ENCODE results near the gene BLACAT1. TPM values are rescaled to one million over a fixed set of nuclear protein-coding genes. Genes with fewer than 3 reads are reported as not detected.

Gene BLACAT1
- total RNA-seq, 1 donor from 2014 or later: 0.84 TPM

GRCh38 chr1:205447457-205448341, 8.1 kb downstream of the BLACAT1 start:
- Histone ChIP-seq H3K4me3 (no peak overlapping the region), H3K9me3 (no peaks in the 10 kb centered on the region), H3K4me1 (peaks cover 6% of the 10 kb centered on the region), H3K36me3 (no peaks in the 10 kb centered on the region), H3K27me3 (peaks cover 24% of the 10 kb centered on the region), H3K27ac (no peak overlapping the region)
- DNase-seq (no peak), ATAC-seq (no peak)
- intact Hi-C loops (cut with DNase I): no loop called here
- TF ChIP-seq CTCF (IDR thresholded peaks at IDR 0.05): no peak

- ATAC-seq (no peak), DNase-seq (no peak)
- intact Hi-C loops (cut with DNase I): no loop called here
- Histone ChIP-seq H3K27ac (no peak overlapping the region), H3K36me3 (no peaks in the 10 kb centered on the region), H3K9me3 (no peaks in the 10 kb centered on the region), H3K27me3 (peaks cover 16% of the 10 kb centered on the region), H3K4me3 (no peak overlapping the region), H3K4me1 (peaks cover 9% of the 10 kb centered on the region)
- no peak for TF ChIP-seq CTCF (IDR thresholded peaks at IDR 0.05)
These were observed 9.0 kb downstream of the BLACAT1 start for GRCh38 chr1:205446828-205447227.

GRCh38 chr1:205445646-205445935, 10.3 kb downstream of the BLACAT1 start:
- ATAC-seq: no peak
- intact Hi-C loops (cut with DNase I): no loop called here
- no peaks in the 10 kb centered on the region for H3K36me3 ChIP-seq
- no peak overlapping the region for H3K27ac ChIP-seq
- no peak for TF ChIP-seq CTCF (IDR thresholded peaks at IDR 0.05)
- no peak overlapping the region for H3K4me3 ChIP-seq
- no peak for DNase-seq
- H3K4me1 ChIP-seq: peaks cover 21% of the 10 kb centered on the region
- H3K27me3 ChIP-seq: peaks cover 7% of the 10 kb centered on the region
- H3K9me3 ChIP-seq: no peaks in the 10 kb centered on the region

GRCh38 chr1:205444931-205445645, 10.8 kb downstream of the BLACAT1 start:
- no peak overlapping the region for H3K4me3 ChIP-seq
- H3K27me3 ChIP-seq: peaks cover 2% of the 10 kb centered on the region
- TF ChIP-seq CTCF (IDR thresholded peaks at IDR 0.05): no peak
- ATAC-seq: no peak
- no peaks in the 10 kb centered on the region for H3K36me3 ChIP-seq
- intact Hi-C loops (cut with DNase I): no loop called here
- no peak overlapping the region for H3K27ac ChIP-seq
- DNase-seq: no peak
- H3K4me1 ChIP-seq: peaks cover 26% of the 10 kb centered on the region
- H3K9me3 ChIP-seq: no peaks in the 10 kb centered on the region

GRCh38 chr1:205444300-205444930, 11.4 kb downstream of the BLACAT1 start:
- ATAC-seq (no peak), DNase-seq (no peak)
- Histone ChIP-seq H3K36me3 (no peaks in the 10 kb centered on the region), H3K27ac (no peak overlapping the region), H3K9me3 (no peaks in the 10 kb centered on the region), H3K27me3 (no peaks in the 10 kb centered on the region), H3K4me3 (no peak overlapping the region), H3K4me1 (peaks cover 28% of the 10 kb centered on the region)
- intact Hi-C loops (cut with DNase I): no loop called here
- no peak for TF ChIP-seq CTCF (IDR thresholded peaks at IDR 0.05)
